Measurements from ENCODE around the gene POLK.

- TF ChIP-seq YY1 (IDR thresholded peaks at IDR 0.05; ENCODE audit: insufficient read depth, insufficient read length): no peak
- no peak for TF ChIP-seq ZNF274 (IDR thresholded peaks at IDR 0.05; ENCODE audit: low read depth, low read length)
- no peak for TF ChIP-seq SUZ12 (IDR thresholded peaks at IDR 0.05; ENCODE audit: extremely low read depth, insufficient read depth, insufficient read length)
Observed at GRCh38 chr5:75468593-75468992, 43.1 kb upstream of the POLK start.

Measured in NT2/D1 (cell line).